Stimulated activated CD8-positive, alpha-beta memory T cell treated with anti-CD3 and anti-CD28 coated beads, Interleukin-4, amount 100 ng/mL, for 4 hours (primary cell): Measurements from ENCODE around the gene NADSYN1.

Experiments
- DNase-seq, 2 donors: peaks; one replicate each; pipeline ENCODE4 v3.0.0-alpha.2; 2020; ENCODE audit warnings: low read depth in 2 of 2, low spot score in 1 of 2

The NADSYN1 gene

GRCh38 chr11:71490044-71490730, 37.2 kb downstream of the NADSYN1 start:
- DNase-seq: no peak

DNA sequence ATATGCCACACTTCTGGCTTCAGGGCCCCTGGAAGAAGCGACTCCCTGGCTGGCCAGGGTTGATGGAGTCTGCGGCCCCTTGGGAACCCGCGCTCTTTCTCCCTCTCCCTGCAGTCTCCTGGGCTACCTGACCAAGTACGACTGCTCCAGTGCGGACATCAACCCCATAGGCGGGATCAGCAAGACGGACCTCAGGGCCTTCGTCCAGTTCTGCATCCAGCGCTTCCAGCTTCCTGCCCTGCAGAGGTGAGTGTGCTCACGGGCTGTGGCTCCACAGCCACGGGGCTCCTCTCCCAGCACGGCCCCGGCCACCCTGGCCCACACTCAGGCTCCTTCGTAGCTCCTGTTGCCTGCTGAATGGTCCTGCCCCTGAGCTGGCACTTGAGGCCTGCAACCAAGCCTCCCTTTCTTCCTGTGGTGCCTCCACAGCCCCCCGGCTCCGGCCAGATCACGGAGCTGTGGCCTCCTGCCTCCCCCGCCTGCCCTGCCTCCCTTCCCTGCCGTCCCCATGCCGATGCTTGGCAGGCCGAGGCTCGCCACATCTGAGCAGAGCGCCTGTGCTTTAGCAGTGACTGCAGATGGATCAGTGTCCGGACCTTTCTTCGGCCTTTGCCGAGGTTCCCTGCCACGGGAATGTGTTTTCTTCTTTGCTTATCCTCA, 37.9 kb downstream of the NADSYN1 start:
- no peak for DNase-seq

DNA sequence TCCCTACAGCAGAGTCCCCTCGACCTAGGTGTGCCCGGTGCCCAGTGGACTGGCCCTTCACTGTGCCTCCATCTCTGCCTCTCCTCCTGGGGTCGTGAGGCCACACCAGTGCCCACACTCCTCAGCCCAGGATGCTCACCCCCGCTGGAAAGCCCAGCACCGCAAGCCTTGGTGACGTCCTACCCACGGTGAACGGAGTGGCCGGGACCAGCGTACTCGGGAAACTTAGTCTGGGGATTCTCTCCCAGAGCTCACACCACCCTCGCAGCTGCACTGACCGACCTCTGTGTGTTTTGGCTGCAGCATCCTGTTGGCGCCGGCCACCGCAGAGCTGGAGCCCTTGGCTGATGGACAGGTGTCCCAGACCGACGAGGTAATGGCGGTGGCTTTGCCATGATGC, 38.5 kb downstream of the NADSYN1 start:
- DNase-seq: no peak

DNA sequence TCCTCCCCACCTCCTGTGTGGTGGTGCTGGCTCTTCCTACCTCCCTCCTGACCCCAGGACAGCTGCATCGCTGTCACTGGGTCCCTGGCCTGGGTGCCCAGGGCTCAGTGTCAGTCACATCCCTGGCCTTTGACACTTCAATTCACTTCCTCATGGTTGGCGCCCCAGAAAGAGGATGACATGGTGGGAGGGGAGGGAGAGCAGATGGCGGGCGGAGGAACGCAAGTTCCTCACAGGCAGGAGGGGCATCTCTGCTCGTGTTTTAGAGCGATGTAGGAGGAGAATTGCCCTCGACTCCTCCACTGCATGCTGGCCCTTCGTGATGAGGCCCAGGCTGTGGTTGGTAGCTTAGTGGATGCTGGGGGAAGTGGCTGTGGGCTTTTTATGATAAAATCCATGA, 38.9 kb downstream of the NADSYN1 start:
- no peak for DNase-seq

- DNase-seq: no peak
Observed at GRCh38 chr11:71495286-71496230, 42.6 kb downstream of the NADSYN1 start.

- no peak for DNase-seq
Observed at GRCh38 chr11:71496421-71496820, 43.4 kb downstream of the NADSYN1 start.

DNA sequence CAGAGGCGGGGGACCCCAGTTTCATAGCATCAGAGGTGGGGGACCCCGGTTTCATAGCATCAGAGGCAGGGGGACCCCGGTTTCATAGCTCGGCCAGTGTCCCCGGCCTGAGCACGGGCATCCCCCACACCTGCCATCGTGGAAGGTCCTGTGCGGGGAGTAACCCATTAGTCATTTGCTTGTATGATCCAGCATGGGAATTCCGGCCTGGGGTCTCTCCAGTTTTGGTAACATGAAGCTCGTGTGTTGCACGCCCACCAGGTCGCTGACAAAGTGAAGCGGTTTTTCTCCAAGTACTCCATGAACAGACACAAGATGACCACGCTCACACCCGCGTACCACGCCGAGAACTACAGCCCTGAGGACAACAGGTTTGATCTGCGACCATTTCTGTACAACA, 45.1 kb downstream of the NADSYN1 start:
- no peak for DNase-seq

DNA sequence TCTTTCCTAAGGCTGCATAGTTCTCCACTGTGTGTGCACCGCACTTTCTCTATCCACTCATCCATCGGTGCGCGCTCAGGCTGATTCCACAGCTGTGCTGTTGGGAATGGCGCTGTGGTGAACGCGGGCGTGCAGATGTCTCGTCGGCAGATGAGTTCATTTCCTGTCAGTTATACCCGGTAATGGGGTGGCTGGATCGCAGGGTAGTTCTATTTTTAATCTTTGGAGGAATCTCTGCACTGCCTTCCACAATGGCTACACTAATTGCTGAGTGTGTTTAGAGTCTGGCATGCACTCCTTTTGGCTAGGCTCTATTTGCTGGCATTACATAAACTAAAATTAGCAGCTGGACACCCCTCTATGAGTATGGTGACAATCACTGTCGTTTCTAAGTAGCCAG, 46.1 kb downstream of the NADSYN1 start:
- no peak for DNase-seq

DNA sequence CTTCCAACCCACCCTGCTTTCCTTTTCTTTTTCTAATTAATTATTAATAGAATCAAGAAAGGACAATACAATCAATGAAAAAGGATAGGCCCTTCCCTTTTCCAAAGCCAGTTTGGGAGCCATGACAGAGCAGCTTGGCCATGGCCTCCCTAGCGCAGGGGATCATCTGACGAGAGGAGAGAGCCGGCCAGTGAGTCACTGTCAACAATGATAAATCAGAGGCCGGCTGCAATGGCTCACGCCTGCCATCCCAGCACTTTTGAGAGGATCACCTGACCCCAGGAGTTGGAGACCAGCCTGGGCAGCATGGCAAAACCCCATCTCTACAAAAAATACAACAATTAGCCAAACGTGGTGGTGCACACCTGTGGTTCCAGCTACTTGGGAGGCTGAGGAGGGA, 46.5 kb downstream of the NADSYN1 start:
- no peak for DNase-seq

- no peak for DNase-seq
Observed at GRCh38 chr11:71500601-71501021, 47.6 kb downstream of the NADSYN1 start.

DNA sequence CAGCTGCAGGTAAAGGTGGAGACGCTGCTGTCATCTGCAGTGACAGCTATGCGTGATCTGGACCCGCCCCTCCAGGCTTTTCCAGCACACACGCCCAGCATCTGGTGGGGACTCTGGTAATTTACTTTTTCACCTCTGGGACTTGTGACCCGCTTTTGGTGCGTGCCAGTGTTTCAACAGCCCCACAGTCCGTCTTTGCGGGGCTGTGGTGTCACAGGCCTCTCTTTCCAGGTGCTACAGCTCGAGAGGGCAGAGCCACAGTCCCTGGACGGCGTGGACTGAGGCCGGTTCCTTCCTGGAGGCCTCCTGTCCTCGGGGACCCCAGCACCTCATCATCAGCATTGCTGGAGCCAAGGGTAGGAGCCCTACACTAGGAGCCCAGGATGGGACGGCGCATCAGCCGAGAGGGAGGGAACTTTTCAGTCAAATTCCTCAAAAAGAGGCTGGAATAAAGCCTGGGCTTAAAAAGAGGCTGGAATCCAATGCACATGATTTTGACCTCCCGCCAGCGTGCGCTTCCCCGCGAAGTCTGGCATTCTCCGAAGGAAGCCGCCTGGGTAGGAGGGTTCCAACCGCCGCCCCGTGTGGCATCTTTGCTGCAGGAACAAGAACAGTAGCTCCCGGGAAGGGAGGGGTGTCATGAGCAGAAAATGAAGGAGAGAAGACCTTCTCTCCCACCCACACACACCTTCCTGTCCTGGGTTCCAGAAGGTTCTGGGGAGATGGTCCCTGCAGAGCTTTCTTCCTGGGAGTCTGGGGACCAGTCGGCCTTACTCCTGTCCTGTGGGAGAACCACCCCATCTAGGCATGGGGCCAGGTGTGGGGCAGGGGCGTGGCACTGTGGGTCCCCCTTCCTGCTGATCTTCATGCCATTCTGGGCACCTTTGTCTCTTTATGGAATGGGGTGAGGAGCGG, 48.3 kb downstream of the NADSYN1 start:
- DNase-seq: no peak

GRCh38 chr11:71502026-71502425, 49.0 kb downstream of the NADSYN1 start:
- no peak for DNase-seq

GRCh38 chr11:71502871-71503435, 50.0 kb downstream of the NADSYN1 start:
- DNase-seq: no peak

DNA sequence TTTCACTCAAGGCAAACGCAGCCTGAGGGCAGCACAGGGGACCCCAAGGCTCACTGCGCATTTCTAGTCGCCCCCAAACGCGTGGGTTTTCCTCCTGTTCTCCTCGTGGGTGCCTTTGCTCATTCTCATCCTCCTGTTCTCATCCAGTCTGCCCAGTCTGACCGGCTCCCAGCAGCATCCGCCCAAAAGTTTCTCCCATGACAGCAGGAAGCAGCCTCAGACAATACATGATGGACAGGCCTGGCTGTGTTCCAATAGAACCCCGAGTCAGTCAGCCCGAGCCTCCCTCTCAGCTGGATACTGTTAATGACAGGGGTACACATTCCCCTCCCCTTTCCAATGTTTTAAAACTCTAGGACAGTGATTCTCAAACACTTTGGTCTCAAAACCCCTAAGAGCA, 51.5 kb downstream of the NADSYN1 start:
- no peak for DNase-seq

DNA sequence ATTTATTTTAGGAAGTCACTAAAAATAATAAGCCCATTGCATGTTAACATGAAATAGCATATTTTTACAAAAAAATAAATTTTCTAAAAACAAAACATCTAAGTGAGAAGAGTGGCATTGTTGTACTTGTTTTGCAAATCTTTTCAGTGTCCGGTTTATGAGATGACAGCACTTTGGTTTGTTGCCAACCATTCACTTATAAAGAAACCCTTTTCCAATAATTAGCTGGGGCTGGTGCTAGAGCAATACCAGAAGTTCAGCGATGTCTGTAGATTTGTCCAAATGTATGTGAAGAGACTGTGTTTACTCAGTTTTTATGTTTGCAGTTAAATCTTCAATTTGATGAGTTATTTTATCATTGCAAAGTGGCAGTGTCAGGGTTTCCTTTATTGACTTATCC, 52.0 kb downstream of the NADSYN1 start:
- DNase-seq: no peak

- DNase-seq: no peak
Observed at GRCh38 chr11:71505781-71506180, 52.8 kb downstream of the NADSYN1 start.

GRCh38 chr11:71507102-71507501, 54.1 kb downstream of the NADSYN1 start:
- DNase-seq: no peak

DNA sequence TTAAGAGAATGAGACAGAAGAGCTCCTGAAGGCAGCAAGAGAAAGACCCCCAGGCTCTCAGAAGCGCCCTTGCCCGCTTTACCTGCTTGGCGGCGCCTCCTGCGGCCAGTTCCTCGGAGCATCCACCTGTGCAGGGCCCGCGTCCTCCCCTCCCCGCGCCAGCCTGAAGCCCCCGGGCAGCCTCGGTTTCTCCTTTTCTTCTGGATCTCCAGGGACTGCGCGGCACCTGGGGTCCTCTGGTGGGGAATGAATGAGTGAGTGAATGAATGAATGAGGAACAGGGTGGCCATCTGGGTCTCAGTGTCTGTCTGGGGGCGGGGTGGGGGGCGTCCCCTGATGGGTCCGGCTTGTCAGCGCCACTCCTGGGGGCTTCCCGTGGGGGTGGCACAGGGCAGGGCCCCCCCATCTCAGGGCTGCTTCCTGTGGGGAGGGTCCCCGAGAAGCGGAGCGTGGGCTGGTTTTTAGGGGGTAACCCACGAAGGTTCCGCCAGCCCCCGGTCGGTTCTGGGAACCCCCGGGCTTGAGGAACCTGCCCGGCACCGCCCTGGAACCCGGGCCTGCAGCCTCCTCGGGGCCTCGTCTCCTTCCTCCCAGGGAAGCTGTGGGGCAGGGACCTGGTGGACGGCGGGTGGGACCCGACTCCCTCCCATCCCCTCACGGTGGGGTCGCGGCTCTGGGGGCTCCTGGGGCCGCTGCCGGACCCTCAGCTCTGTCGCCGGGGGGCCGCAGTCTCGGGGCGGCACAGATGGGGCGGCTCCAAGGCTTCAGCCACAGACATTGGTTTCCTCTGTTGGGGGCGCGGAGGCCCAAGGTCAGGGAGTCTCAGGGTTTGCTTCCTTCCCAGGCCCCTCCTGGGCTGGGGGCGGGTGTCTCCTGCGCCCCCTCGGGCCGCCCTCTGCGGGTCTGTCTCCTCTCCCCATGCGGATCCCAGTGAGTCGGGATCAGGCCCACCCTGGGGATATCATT, 65.8 kb downstream of the NADSYN1 start:
- DNase-seq: no peak

GRCh38 chr11:71519546-71519945, 66.5 kb downstream of the NADSYN1 start:
- DNase-seq: no peak
